ENCODE results near the gene GRAMD1B. TPM values are rescaled to one million over a fixed set of nuclear protein-coding genes. Genes with fewer than 3 reads are reported as not detected.

Gene GRAMD1B
- total RNA-seq, 4 donors from 2014 or later: under 0.01 to 6.5 (median 3.7) TPM

DNA sequence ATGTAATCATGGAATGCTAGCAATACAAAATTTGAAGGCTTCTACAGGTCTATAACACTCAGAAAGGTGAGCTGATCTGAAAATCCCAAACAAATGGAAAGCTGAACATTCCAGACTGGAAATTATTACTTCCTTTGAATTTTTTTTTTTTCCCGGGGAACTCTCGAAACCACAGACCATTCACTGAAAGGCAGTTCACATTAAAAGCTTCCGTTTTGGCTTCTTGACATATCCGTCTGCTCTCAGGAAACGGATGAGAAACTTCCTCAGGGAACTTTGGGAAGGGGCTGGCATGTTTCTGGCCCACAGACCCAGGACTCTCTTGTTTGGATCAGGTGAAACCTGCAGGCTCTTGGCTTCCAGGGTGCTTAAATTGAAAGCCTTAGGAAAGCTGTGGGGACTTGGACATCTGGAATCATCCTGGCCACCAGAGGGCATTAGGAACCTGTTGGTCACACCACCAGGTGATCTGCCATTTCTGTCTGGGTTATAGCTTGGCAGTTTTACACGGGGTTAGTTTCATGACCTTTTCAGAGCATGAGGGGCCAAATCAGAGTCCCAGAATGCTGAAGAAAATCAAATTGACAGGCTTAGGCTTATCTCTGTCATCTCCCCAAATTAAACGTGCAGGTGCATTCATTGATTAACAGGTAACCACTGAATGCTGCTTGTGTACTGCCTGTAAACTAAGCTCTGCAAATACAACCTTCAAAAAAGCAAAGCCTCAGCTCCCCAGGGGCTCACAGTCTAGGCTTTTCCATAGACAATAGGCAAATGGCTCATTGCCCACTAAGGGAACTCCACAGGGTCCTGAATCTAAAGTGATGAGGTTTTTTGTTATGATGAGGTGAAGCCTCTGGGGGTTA lies 22.7 kb upstream of the GRAMD1B start:
- Histone ChIP-seq H3K36me3 (no peaks in the 10 kb centered on the region), H3K4me1 (no peaks in the 10 kb centered on the region), H3K27ac (no peak overlapping the region), H3K4me3 (no peak overlapping the region), H3K9me3 (no peaks in the 10 kb centered on the region), H3K27me3 (no peaks in the 10 kb centered on the region)
- no peak for TF ChIP-seq POLR2A (IDR thresholded peaks at IDR 0.05)
- TF ChIP-seq, protein P1, sequence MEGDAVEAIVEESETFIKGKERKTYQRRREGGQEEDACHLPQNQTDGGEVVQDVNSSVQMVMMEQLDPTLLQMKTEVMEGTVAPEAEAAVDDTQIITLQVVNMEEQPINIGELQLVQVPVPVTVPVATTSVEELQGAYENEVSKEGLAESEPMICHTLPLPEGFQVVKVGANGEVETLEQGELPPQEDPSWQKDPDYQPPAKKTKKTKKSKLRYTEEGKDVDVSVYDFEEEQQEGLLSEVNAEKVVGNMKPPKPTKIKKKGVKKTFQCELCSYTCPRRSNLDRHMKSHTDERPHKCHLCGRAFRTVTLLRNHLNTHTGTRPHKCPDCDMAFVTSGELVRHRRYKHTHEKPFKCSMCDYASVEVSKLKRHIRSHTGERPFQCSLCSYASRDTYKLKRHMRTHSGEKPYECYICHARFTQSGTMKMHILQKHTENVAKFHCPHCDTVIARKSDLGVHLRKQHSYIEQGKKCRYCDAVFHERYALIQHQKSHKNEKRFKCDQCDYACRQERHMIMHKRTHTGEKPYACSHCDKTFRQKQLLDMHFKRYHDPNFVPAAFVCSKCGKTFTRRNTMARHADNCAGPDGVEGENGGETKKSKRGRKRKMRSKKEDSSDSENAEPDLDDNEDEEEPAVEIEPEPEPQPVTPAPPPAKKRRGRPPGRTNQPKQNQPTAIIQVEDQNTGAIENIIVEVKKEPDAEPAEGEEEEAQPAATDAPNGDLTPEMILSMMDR (IDR thresholded peaks at IDR 0.05): peak; percentile 30 to 51 (median 45)
- peak in 1 of 2 donors; percentile 30 for DNase-seq
- intact Hi-C loops (cut with DNase I; ENCODE audit: low total_unique reads): no loop called here

DNA sequence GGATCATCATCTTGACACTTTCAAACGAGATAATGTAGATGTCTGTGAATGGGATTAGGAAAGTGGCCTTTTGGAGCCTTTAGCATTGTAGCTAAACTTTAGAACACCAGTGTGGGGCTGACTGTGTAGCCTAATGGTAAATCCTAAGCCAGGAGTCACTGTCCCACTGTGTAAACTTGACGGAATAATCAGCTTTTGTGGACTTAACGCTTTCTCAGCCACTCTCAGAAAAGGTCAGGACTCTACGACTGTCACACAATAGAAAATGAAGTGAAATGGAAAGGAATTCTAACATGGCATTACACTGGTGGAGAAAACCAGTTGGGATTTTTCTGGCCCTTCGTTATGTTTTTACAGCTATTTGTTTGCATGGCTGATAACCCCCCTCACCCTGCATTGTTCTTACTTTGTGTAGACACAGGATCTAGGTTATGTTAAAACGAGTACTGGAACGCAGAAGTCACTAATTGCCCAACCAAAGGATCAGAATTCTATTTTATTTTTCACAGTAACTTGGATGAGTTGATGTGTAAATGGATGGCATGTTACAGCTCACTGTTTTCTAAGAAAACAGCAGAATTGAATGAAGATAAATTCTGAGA lies 22.0 kb upstream of the GRAMD1B start:
- Histone ChIP-seq H3K27ac (no peak overlapping the region), H3K36me3 (no peaks in the 10 kb centered on the region), H3K27me3 (no peaks in the 10 kb centered on the region), H3K4me3 (no peak overlapping the region), H3K4me1 (no peaks in the 10 kb centered on the region), H3K9me3 (no peaks in the 10 kb centered on the region)
- intact Hi-C loops (cut with DNase I; ENCODE audit: low total_unique reads): no loop called here
- no peak for DNase-seq
- no peak for TF ChIP-seq POLR2A (IDR thresholded peaks at IDR 0.05)
- TF ChIP-seq, protein P1 (IDR thresholded peaks at IDR 0.05): no peak

DNA sequence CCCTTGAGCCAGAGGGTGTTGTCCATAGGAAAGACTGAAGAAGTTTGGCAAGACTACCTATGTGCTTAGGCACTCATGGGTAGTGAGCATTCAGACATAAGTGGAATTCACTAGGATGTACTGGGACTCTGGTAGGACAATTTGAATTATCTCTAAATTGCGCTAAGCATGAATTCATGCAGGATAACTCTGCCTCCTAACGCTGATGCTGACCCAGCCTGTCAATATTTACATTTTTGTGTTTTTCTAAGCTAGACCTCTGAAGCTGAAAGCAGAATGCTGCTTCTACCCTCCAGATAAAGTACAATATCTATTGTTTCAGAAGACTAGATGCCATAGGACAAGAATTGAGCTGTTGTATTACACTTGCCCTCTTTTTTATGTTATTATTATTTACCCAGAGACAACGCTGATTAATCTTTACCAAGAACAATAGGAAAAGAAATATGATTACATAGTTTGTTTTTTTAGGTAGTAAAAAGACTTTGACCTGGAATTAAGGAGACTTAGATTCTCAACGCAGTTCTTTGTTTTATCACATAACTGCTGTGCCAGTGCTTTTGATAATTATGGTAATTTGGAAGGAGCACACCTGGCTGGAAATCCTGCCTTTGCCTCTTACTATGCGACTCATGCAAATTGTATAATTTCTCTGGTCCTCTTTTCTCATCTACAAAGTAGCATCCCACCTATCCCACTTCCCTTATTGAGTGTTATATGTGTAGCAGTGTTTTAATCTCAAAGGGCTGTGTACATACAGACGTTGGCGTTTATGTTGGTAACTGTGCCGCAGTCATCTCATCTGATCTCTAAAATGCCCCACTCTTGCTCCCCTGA lies 21.2 kb upstream of the GRAMD1B start:
- no peak for TF ChIP-seq POLR2A (IDR thresholded peaks at IDR 0.05)
- TF ChIP-seq, protein P1 (IDR thresholded peaks at IDR 0.05): no peak
- H3K36me3 ChIP-seq: no peaks in the 10 kb centered on the region
- H3K9me3 ChIP-seq: no peaks in the 10 kb centered on the region
- no peaks in the 10 kb centered on the region for H3K4me1 ChIP-seq
- no peak overlapping the region for H3K27ac ChIP-seq
- H3K4me3 ChIP-seq: no peak overlapping the region
- intact Hi-C loops (cut with DNase I; ENCODE audit: low total_unique reads): no loop called here
- no peaks in the 10 kb centered on the region for H3K27me3 ChIP-seq
- DNase-seq: no peak

- H3K4me1 ChIP-seq: no peaks in the 10 kb centered on the region
- H3K27me3 ChIP-seq: no peaks in the 10 kb centered on the region
- intact Hi-C loops (cut with DNase I; ENCODE audit: low total_unique reads): no loop called here
- H3K27ac ChIP-seq: no peak overlapping the region
- TF ChIP-seq, protein P1 (IDR thresholded peaks at IDR 0.05): no peak
- no peak for DNase-seq
- no peak overlapping the region for H3K4me3 ChIP-seq
- H3K9me3 ChIP-seq: no peaks in the 10 kb centered on the region
- H3K36me3 ChIP-seq: no peaks in the 10 kb centered on the region
Measured at GRCh38 chr11:123409456-123410217, 20.4 kb upstream of the GRAMD1B start.
